Measurements from ENCODE around the gene EXTL1. TPM values are rescaled to one million over a fixed set of nuclear protein-coding genes. Genes with fewer than 3 reads are reported as not detected.

The EXTL1 gene
- polyA plus RNA-seq, 1 donor = 4.2 TPM

DNA sequence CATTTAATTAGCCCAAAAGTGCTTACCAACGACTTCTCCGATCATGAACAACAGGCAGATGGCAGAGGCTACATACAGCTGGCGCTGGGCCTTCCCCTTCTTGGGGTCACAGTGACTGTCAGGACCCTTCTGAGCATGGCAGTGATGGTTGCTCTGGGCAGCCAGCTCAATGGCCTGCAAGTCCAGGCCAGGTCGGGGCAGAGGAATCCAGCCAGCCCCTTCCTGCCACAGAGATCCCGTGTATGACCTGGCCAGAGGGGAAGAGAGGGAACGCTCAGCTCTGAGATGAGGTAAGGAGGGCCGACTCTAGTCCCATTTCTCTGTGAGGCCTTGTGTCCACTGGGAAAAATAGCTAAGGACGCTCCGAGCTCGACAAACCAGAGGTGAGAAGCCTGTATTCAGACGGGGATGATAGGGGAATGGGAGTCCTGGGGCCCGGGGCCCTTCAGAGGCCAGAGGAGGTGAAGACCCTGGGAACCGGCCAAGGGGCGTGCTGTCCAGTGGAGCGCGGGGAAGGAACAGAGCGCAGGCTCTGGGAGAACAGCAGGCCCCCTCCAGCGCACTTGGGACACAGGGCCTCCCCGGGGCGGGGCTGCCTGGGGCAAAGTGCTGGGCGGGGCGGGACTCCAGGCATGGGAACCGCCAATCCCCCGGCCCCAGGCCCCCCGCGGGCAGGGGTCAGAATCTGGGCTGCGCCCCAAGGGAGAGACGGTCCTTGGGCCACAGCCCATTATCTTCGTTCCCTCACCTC lies 23.6 kb downstream of the EXTL1 start:
- DNase-seq = no peak

DNA sequence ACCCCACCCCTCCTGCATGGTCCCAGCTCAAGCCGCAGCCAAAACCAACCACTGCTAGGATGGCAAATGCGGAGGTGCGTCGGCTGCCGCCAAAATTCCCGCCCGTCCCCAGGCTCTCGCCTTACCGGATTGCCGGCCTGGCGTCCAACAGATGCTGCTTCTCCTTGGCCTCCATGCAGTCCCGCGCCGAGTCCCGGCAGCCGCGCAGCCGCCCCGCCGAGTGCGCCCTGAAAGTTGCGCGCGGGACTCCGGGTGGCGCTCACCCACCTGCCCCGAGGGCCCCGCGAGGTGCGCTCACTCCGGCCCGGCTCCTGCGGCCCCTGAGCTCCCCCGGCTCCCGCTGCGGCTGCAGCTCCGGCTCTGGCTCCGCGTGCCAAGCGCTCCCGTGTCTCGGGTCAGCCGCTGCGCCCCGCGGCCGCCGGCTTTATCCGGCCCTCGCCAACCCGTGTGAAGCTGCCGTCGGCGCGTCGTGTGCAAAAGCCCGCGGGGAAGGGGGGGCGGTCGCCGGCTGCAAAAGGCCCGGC lies 24.2 kb downstream of the EXTL1 start, which contains the start of gene SLC30A2:
Gene SLC30A2, minus strand, starts transcription at position 397 of the 524 bp plus-strand sequence. Its CDS starts 222 bp downstream, at position 175.
- no peak for DNase-seq

DNA sequence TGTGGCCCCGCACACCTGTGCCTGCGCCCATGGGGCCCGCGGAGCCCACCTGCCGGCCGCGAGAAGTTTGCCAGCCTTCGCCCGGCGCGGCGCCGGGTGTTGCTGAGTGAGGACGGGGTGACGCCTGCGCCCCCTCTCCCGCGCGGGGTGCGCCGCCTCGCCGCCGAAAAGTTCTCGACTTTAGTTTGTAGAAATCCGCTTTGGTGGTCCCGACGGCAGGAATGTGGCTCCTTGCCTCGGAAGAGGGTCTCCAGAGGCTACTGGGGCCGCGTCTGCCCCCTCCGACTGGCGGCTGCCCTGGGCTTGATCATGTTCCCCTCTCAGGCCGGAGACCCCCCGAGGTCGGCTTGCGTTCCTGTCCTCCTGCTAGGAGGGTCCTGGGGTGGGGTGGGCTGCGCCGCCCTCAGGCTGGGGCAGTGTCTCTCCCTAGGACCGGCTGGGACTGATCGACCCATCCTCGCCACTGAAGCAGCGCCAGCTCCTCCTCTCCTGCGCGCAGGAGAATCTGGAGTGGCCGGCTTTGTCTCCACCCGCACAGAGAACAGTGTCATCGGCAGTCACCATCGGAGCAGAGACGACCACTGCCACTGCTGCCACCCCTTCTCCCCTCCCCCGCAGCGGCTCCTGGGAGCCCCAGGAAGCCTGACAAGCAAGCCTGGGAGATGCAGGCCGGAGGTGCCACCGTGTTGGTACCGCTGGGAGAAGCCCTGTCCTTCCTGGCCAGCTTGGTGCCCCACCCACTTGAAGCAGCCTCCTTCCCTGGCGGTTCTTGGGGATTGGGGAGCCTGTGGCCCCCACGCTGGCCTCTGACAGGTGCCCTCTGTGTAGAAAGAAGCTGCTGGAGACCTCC lies 24.9 kb downstream of the EXTL1 start:
- no peak for DNase-seq

DNA sequence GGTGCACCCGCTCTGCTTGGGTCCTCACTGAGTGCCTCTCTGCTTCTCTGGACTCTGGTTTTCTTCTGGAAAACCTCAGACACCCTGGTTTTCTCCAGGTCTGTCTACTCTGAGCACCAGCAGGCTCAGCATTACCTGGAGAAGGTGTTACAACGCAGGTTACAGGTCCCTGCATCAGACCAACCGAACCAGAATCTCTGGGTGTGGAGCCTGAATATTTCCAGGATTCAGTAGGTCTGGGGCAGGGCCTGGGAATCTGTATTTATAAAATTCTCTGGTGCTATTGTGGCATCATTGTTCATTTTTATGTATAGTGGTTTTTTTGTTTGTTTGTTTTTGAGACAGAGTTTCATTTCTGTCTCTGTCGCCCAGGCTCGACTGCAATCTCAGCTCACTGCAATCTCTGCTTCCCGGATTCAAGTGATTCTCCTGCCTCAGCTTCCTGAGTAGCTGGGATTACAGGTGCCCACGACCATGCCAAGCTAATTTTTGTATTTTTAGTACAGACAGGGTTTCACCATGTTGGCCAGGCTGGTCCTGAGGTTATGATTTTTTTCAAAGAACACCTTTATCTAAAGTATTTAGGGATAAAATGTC lies 25.8 kb downstream of the EXTL1 start:
- no peak for DNase-seq

DNA sequence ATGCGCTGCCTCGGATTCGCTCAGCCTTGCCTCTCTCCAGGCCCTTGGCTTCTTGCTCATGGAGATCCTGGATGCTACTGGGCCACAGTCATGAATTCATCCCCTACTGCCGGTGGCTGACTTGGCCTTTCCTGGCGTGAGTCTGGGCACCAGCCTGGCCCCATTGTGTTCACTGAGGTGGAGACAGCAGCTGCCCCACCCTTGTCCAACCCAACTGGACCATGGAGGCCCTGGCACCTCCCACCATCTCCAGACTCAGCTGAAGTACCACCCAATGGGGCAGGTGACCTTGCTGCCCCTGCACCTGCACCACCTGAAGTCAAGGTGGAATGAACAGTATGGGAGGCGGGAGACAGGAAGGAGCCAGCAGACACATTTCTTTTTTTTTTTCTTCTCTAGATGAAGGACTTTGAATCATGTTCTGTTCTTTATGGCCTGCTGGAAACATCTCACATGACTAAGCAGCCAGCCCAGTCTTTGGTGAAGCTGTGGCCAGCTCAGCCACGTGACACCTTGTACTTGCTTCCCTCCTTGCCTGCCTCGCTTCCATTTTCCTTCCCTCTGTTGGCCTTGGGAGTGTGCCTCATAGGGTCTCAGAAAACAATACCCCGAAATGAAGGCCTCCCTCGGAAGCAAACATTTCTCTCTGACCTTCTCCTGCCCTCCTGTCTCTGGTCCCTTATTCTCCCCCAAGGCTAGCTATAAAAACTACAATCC lies 28.1 kb downstream of the EXTL1 start:
- no peak for DNase-seq

DNA sequence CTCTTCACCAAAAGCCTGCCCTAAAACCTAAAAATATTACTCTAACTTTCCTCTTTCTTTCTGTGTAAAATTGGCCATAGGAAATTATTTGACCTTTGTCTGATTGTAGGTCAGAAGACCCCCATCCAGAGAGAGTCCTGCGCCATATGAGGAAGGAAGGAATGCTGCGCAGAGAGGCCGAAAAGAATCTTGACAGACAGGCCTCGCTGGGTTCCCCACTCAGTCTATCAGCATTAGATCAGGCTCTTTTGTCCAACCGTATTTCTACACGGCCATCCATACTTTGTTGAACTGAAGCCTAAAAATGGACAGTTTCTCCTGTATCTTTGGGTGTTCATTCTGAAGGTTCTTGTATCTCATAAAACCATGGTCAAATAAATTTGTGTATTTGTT lies 28.7 kb downstream of the EXTL1 start:
- no peak for DNase-seq

DNA sequence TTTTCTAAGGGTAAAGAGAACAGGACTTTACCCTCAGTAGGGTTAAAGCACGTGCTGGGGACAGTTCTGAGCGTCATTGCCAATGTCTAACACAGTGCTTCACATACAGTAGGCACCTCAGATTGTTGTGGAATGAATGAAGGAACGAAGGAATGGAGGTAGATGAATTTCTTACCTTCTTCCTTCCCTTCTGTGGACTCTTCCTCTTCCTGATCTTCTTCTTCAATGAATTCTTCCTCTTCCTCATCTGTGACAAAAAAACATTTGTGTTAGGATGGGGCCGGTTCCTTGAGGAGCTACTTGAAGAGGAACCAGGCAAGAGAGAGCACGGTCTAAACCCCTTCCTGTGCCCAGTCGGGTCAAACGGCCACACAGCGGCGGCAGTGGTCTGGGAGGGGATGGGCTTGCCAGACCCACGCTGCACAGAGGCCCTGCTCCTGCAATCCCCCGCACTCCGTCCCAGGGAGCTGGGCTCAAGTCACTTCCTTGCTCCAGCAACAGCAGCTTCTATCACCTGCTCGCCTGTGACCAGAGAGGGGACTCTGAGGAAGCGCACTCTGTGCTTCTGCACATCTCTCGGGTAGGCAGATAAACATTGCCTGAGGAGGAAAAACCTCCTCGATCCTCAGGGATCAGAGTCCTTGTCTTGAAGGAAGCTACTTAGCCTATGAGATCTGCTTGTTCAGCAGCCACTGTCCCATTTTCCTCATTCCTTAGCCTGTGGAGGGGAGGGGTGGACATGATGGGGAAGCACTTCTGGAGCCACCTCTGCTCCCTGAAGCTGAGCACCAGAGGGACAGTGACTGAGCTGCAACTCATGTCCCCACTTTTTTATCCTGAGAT lies 32.4 kb downstream of the EXTL1 start:
- no peak for DNase-seq

DNA sequence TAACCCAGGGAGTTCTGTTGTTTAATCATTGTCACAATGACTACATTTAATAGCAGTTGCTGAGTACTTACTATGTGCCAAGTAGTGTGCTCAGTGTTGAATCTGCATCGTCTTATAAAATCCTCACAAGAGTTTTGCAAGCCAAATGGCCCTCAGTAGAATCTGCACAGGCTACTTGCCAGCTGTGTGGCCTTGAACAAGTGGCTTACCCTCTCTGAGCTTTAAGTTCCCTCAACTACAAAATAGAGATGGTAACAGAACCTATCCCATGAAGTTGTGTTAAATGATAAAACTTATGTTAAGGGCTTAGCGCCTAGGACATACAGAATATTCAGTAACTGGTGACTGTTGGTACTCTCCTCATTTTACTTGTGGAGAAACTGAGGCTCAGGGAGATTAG lies 33.5 kb downstream of the EXTL1 start:
- DNase-seq = no peak

DNA sequence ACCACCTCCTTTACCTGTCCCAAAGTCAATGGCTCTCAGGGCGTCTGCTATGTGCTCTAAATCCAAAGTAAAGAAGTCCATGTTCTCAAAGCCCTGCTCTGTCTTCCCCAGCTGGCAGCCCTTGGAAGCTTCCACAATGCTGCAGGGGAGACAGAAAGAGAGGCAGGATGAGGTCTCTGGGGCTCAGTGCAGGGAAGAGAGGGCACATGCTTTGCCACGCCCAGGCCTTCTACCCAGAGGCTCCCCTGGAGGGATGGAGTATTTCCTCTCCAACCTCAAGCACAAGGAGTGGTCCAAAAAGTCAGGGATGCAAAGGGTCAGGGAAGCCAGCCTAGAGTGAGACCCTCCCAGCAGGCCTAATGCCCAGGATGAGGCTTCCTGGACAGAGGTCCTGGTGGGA lies 35.6 kb downstream of the EXTL1 start:
- DNase-seq = no peak

DNA sequence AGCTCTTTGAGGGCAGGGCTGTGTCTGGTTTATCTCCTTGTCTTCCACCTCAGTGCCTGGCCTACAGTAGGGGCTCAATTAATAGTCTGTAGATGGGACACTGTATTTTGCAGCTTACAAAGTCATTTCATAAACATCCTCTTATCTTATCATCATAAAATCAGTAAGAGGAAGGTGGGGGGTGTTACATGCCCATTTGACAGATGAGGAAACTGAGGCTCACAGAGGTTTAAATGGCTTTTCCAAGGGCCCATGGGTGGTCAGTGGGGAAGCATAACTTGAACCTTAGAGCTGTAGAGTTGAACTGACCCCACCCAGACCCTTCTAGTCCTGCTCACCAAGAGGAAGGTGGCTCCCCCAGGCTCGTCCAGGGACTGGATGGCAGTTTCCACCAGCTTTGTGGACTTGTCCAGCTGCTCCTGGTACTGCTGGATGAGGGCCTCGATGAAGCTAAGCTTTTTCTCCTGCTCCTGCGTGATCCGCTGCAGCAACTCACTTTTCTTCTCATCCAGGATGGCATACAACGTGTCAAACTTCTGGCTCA lies 36.5 kb downstream of the EXTL1 start:
- no peak for DNase-seq

DNA sequence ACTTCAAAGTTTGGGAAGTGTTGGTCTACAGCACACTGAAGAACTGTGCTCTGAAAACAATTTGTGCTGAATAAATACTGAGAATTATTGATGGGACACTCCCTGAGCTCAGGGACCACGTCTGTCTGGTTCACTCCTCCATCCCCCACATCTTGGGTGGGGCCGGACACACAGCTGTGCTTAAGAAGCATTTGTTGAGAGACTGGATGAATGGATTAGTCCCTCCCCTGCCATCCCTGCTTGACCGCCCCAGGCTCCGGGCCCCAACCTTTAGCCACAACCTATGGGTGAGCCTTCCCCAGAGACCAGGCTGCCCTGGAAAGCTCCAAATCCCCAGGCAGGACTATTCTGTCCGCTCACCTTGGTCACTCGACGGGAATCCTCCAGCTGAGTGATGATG lies 38.3 kb downstream of the EXTL1 start:
- no peak for DNase-seq

DNA sequence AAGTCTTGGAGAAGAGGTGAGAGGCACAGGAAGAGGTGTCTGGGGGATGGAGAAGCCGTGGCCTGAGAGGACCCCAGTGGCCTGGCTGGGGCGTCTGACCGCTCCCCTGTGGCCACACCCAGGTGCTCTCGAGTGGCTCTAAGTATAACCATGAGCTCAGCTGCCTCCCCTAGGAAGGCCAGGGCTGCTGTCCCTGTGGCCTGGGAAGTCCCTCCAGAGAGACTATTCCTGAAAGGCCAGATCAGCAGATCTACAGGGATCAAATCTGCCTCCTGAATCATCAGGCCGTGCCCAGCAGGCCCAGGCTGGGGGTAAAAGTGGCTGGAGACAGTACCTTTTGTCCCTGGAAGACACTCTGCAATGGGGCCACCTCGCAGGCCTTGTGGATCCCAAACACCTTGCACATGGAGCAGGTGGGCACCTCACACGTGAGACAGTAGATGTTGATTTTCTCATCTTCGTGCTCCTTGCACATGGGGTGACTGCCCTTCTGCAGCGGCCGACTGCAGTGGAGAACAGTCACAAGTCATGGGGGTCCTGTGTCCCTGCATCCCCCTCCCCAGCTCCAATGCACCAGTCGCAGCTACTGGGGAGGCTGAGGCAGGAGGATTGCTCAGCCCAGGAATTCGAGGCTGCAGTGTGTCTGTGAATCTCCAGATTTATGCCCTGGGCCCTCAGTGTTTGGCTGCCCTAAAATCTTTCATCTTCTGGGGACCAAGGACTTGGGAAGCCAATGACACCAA lies 39.4 kb downstream of the EXTL1 start:
- DNase-seq = no peak

DNA sequence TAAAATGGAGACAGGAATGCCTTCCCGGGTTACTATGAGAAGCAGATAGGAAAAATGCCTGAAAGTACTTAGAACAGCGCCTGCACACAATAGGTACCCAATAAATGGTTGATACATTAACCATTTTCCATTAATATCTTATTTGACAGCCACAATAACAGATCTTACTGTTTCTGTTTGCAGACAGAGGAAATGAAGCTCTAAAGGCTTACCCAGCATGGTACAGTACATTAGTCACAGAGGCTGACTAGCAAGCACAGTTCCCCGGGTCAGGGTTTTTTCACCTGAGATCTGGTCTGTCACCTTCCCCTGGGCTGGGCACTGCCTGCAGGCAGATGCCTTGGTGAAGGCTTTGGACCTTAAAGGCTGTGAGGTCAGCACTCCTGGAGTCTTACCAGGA lies 43.0 kb downstream of the EXTL1 start:
- no peak for DNase-seq

DNA sequence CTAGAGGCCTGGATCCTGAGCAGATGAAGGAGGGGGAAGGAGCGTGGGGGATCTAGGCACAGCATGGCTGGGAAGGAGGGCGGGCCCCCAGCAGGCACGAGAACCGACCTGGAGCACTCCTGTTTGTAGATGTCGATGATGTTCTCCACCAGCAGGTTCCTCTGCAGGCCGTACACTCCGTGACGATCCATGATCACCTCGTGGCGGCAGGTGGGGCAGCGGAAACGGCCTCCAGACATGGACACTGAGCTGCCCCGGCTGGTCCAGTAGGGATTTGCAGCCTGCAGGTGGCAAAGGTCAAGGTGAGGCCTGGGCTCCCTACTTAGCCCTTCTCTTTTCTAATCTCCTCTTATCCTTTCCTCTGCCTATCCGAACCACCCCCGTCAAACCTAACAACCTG lies 44.6 kb downstream of the EXTL1 start:
- DNase-seq = no peak

DNA sequence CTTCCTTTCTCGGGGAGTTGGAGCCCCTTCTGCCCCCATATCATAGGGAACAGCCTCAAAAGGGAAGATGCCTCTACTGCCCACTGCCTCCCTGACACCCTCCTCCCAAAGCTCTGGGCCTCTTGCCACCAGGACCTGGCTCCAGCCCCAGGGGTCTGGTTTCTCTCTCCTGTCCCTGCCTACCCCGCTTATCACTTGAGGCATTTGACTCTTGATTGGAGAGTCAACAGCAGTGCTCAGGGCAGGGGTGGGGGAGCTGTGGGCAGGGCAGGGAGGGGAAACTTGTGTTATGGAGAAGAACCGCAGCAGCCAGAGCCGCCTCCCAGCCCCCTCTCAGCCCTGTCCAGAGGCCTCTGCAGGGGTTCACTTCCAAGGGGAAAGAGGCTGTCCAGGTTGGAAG lies 45.3 kb downstream of the EXTL1 start:
- DNase-seq = no peak

DNA sequence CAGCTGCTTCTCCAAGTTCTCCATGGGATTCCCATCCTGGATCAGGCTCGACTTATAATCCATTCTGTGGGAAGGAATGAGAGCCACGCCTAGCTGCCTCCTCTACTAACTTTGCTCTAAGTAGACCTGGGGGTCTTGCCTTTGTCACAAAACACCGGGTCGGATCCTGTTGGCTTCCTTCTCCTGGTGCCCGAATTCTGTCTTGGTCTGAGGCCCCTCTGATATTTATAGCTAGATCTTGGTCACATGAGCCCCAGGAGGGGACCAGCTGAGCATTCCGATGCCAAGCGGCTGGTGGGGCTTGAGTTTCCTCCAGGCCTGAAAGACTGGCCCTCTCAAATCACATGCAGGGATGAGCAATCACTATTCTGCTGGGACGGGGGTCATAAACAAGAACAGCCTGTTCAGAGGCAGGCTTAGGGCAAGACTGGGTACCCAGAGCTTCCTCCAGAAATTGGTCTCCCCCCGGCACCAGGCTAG lies 45.9 kb downstream of the EXTL1 start, which contains the start of gene TRIM63:
Gene TRIM63, minus strand, starts transcription at position 199 of the 480 bp plus-strand sequence. Its CDS starts 136 bp downstream, at position 63.
- no peak for DNase-seq

DNA sequence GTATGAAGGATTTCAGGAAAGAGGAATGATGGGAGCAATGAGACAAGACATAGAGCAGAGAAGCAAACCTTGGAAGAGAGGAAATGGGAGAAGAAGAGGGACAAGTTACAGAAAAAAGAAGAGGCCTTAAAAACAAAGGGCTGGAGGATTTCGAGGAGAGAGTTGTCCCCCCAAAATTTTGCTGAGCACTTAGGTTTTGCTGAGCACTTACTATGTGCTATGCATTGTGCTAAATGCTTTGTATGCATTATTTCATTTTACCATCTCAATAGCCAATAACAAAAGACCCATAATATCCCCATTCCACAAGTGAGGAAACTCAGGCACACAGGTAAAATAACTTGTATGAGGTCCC lies 48.3 kb downstream of the EXTL1 start:
- DNase-seq = no peak

DNA sequence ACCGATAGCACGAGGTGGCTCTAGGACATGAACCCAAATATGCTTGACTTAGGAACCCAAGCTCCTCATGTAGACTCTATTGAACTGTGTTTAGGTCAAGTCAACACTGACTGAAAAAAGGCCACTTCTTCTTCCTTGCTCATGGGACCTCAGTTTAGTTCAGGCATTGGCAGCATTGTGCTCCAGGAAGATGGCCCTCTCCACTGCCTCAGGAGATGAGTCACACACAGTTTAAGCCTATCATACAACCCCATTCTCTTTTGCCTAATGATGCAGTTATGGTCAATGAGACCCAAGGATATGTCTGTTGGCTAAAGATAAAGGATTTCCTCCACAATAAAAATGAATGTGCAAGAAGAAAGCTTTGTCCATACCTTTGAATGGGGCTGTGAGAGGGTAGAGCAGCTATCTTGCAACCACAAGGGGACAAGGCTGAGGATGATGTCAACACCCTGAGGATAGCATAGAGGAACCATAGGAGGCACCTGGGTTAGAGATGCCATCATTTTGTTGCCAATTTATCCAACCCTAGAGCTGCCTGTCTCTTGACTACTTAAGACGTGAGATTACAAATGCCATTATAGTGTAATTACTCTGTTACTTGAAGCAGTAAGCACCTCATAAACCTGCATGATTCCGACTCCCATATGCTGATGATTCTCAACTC lies 48.9 kb downstream of the EXTL1 start:
- no peak for DNase-seq

DNA sequence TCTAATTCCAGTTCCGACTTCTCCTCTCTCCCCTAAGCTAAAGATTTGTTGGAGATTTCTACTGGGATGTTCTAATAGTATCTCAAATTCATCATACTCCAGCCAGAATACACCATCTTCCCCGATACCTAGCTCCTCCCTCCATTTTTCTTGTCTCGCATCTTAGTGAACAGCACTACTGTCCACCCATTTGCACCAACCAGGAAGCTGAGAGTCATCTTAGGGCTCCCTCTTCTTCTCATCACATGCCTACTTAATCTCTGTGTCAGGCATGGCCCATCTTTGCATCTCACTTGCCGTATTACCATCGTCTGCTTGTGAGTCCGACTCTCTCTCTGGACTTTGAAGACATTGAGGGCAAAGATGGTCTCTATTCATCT lies 49.4 kb downstream of the EXTL1 start:
- DNase-seq = no peak

DNA sequence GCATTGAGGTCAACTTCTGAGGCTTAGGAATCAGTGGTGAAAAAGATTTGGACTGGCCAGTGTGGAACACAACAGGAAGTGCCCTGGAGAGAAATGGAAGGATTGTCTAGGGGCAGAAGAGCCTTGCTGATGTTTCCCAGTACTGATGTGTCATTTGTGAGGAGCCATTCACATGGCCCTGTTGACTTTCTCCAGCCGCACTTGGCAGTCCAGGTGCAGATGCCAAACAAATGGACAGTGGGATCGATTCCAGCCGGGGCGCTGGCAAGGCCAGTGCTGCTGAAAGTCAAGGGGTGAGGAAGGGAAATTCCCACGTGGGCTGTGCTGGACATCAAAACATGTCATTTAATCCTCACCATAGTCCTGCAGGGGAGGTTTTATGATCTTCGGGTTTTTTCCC lies 50.7 kb downstream of the EXTL1 start:
- DNase-seq = no peak

Data from hindlimb muscle (tissue), 1 donor.